Panc1 (cell line): ENCODE data around the gene NR5A2. TPM values are rescaled to one million over a fixed set of nuclear protein-coding genes. Genes with fewer than 3 reads are reported as not detected.

ENCODE experiments used
- ATAC-seq: fragments of 200-7000 bp; cut with Tn5 transposase; 2 replicates; pipeline ENCODE4 v1.9.1; 2020; ENCODE audit warnings: mild to moderate bottlenecking, moderate library complexity
- BruUV-seq: library from RNA; stranded (reverse); fragments of 400-500 nt; replicated peaks from 2 replicates; lab custom pipeline; 2021; lab: Mats Ljungman, UMichigan
- CTCF ChIA-PET: fragments of 300-600 bp; sonication (Branson Sonifier 250); formaldehyde crosslinking; loops from one replicate; lab custom pipeline; 2022; ENCODE audit warnings: antibody characterized with exemption; lab: Charles Lee
- POLR2A ChIA-PET: fragments of 300-600 bp; sonication (Branson Sonifier 250); formaldehyde crosslinking; loops from one replicate; lab custom pipeline; 2022; ENCODE audit warnings: antibody characterized with exemption; lab: Charles Lee
- DNase-seq: peaks from one replicate; pipeline ENCODE4 v3.0.0-alpha.2; 2010; ENCODE audit warnings: low read depth, low spot score
- H3K27ac ChIP-seq: 2 replicates; pipeline ENCODE4 v1.5.1; 2011; ENCODE audit warnings: mild to moderate bottlenecking, low read length, inconsistent platforms
- H3K27me3 ChIP-seq: fragments of 200-500 bp; sonication (Bioruptor generic); 2 replicates; pipeline ENCODE4 v1.6.0; 2014; ENCODE audit warnings: low read length, inconsistent platforms; ENCODE audit not compliant: control insufficient read depth, insufficient read depth
- H3K36me3 ChIP-seq: fragments of 200-500 bp; sonication (Bioruptor generic); 2 replicates; pipeline ENCODE4 v1.5.1; 2014; ENCODE audit warnings: inconsistent platforms, mild to moderate bottlenecking, low read length, moderate library complexity; ENCODE audit not compliant: control insufficient read depth, insufficient read depth
- H3K4me1 ChIP-seq: 2 replicates; pipeline ENCODE4 v1.5.1; 2011; ENCODE audit warnings: inconsistent platforms, mild to moderate bottlenecking, low read length, moderate library complexity; ENCODE audit not compliant: control insufficient read depth, insufficient read depth
- H3K4me3 ChIP-seq, 2 experiments: 2 replicates each; pipeline ENCODE4 v1.5.1; 2011 to 2012; ENCODE audit warnings: low read depth in 2 of 2, low read length in 2 of 2, mild to moderate bottlenecking in 2 of 2, inconsistent platforms in 1 of 2, moderate library complexity in 1 of 2
- H3K9me3 ChIP-seq: fragments of 200-500 bp; sonication (Bioruptor generic); 2 replicates; pipeline ENCODE4 v1.5.1; 2014; ENCODE audit warnings: low read depth, mild to moderate bottlenecking, inconsistent platforms, low read length, moderate library complexity; ENCODE audit not compliant: control insufficient read depth, insufficient read depth
- CTCF ChIP-seq: fragments of 450-650 bp; IDR thresholded peaks from 2 replicates; pipeline ENCODE4 v1.5.1; 2017; ENCODE audit warnings: mild to moderate bottlenecking
- POLR2AphosphoS5 ChIP-seq: IDR thresholded peaks from 2 replicates; pipeline ENCODE4 v1.6.1; 2012; ENCODE audit warnings: mild to moderate bottlenecking, low read depth, low read length, moderate library complexity
- REST ChIP-seq, 2 experiments: IDR thresholded peaks; 2 replicates each; pipeline ENCODE4 v1.6.1; 2011 to 2012; ENCODE audit warnings: low read depth in 2 of 2, control low read depth in 1 of 2, low read length in 1 of 2, mild to moderate bottlenecking in 1 of 2, moderate library complexity in 1 of 2; ENCODE audit not compliant: insufficient read depth in 1 of 2
- SIN3A ChIP-seq: IDR thresholded peaks from 2 replicates; pipeline ENCODE4 v1.6.1; 2012; ENCODE audit warnings: low read depth, mild to moderate bottlenecking, low read length, moderate library complexity, borderline replicate concordance; ENCODE audit not compliant: insufficient read depth
- TCF7L2 ChIP-seq: IDR thresholded peaks from 2 replicates; pipeline ENCODE4 v1.6.1; 2011; ENCODE audit warnings: mild to moderate bottlenecking, low read depth, low read length, inconsistent platforms
- in situ Hi-C: cut with HindIII; loops from 2 replicates; pipeline ENCODE4 v1.10.0; 2016; ENCODE audit warnings: low sequenced_read_pairs, low pct_unique_long_range_greater_than_20kb
- intact Hi-C: fragments of 100-400 bp; cut with micrococcal nuclease; formaldehyde crosslinking; loops from one replicate; pipeline ENCODE4 v1.10.0; 2022; ENCODE audit not compliant: unreplicated experiment
- total RNA-seq: library from RNA; stranded (reverse); gene quantifications from one replicate; pipeline ENCODE4 v1.2.1, GENCODE V29; 2021; ENCODE audit not compliant: unreplicated experiment

The NR5A2 gene
- total RNA-seq, 1 experiment from 2014 or later = 4.3 TPM

DNA sequence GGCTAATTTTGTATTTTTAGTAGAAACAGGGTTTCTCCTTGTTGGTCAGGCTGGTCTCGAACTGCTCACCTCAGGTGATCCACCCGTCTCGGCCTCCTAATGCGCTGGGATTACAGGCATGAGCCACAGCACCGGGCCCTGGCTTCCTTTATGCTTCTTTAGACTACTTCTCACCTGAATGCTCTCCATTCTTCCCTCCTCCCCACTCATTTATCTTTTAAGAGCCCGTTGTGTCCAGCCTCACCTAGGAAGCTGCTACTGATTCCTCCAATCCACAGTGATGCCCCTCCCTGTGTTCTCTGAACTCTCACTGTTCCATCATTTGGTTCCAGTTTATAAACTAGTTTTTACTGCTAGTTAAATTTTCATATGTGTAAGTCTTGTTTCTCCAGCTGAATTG is 44.9 kb upstream of the NR5A2 start:
- CTCF ChIA-PET = no interaction called here
- BruUV-seq = no TSS peak
- POLR2A ChIA-PET = no interaction called here
- no peak overlapping the region for H3K27ac ChIP-seq
- H3K9me3 ChIP-seq = no peaks in the 10 kb centered on the region
- TF ChIP-seq TCF7L2 = no peak
- TF ChIP-seq CTCF = no peak
- TF ChIP-seq SIN3A = no peak
- no peak for TF ChIP-seq POLR2AphosphoS5
- no peak for TF ChIP-seq REST (IDR thresholded peaks at IDR 0.05; ENCODE audit: insufficient read depth in 1 of 2, low read depth in 2 of 2, low read length in 1 of 2)
- no peaks in the 10 kb centered on the region for H3K4me1 ChIP-seq
- in situ Hi-C loops (no loop called here), intact Hi-C loops (no loop called here)
- no peaks in the 10 kb centered on the region for H3K27me3 ChIP-seq
- ATAC-seq = no peak
- H3K36me3 ChIP-seq = no peaks in the 10 kb centered on the region
- H3K4me3 ChIP-seq = no peak overlapping the region
- no peak for DNase-seq

DNA sequence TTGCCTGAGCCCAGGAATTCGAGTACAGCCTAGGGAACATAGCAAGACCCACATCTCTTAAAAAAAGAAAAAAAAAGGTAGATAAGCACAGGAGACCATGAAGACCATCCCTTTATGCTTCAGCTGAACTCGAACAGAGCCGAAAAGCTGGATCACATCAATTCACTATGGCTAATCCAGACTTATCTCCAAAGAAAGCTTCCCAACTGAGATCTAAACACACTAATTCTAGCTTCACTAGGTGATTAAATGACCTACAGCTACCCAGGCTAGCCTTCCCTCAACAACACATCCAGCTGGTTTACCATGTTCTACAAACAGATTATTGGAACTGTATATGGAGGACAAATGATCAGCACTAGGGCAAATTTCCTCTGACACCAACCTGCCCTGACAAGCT is 44.0 kb upstream of the NR5A2 start:
- Histone ChIP-seq H3K4me3 (no peak overlapping the region), H3K27me3 (no peaks in the 10 kb centered on the region), H3K9me3 (no peaks in the 10 kb centered on the region), H3K36me3 (no peaks in the 10 kb centered on the region), H3K4me1 (no peaks in the 10 kb centered on the region), H3K27ac (no peak overlapping the region)
- ATAC-seq (no peak), DNase-seq (no peak)
- in situ Hi-C loops (no loop called here), intact Hi-C loops (no loop called here)
- POLR2A ChIA-PET = interaction anchor here (0.6 kb wide), 1 partner anchor 62 kb away, joined by 3 read pairs; no protein-coding TSS in a partner anchor
- BruUV-seq = no TSS peak
- CTCF ChIA-PET = interaction anchor here (0.6 kb wide), 1 partner anchor 40 kb away, joined by 6 read pairs; no protein-coding TSS in a partner anchor
- TF ChIP-seq CTCF (no peak), TCF7L2 (no peak), SIN3A (no peak), REST (IDR thresholded peaks at IDR 0.05; ENCODE audit: insufficient read depth in 1 of 2, low read depth in 2 of 2, low read length in 1 of 2) (no peak), POLR2AphosphoS5 (no peak)
